Activated T-helper 1 cell treated with anti-CD3 and anti-CD28 coated beads, Interleukin-2, amount 50 U/mL, for 16 hours (primary cell): Measurements from ENCODE around the gene ARHGAP8.

Experiments used
- DNase-seq, 2 donors: peaks; one replicate each; pipeline ENCODE4 v3.0.0-alpha.2; 2020; ENCODE audit warnings: low read depth in 1 of 2, low spot score in 1 of 2

ARHGAP8 gene

GRCh38 chr22:44752285-44753188, at the start of gene ARHGAP8:
Gene ARHGAP8 (plus strand): TSS chr22:44752575. CDS start chr22:44786528, 33,953 bp downstream.
- DNase-seq: no peak

DNA sequence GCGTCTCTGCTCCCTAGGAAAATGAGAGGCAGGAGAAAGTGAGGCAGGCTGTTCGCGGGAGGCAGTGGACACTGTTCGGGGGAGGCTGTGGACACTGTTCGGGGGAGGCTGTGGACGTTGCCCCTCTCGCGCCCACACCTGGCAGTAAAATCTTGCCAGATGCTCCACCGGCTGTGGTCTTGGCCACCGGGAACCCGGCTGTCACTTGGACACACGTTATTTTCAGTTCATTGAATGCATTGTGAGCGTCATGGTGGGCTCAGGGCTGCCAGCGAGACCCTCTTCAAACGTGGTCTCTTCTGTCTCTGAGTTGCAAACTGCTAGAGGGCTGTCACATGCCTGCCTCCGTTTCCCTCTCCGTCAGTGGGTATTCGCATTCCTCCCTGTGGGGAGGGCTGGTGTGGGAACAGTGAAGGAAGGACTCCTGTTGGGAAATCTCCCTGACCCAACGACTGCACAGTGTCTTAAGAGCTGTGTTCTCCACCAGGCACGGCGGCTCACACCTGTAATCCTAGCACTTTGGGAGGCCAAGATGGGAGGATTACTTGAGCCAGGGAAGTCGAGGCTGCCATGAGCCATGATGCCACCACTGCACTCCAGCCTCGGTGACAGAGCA, 49.0 kb upstream of the ARHGAP8 start:
- DNase-seq: no peak

GRCh38 chr22:44704159-44705021, 48.0 kb upstream of the ARHGAP8 start:
- DNase-seq: no peak

DNA sequence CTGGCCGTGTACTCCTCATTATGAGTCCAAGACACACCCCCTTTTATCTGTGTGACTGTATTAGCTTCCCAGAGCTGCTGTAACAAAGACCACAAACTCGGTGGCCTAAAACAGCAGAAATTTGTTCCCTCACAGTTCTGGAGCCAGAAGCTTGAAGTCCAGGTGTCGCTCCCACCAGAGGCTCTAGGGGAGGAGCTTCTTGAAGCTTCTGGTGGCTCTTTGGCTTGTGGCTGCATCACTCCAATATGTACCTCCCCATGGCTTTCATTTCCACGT, 47.4 kb upstream of the ARHGAP8 start:
- no peak for DNase-seq

GRCh38 chr22:44706488-44706887, 45.9 kb upstream of the ARHGAP8 start:
- no peak for DNase-seq

DNA sequence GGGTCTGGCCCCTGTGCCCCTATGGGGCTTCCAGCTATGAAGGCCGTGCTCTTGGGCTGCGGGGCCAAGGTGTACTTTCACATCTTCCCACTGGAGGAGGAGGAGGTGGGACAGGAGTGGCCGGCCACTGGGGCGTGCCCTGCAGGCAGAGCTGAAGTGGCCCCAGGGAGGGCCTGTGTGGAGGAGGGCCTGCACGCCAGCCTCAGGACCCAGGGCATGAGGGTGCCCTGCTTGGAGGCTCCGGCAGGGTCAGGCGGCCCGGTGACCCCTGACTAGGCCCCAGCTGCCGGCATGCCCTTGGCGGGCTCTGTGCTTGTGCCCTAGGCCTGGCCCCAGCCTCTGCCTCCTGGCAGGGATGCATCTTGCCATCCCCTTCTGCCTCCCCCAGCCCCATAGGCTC, 45.2 kb upstream of the ARHGAP8 start:
- no peak for DNase-seq

DNA sequence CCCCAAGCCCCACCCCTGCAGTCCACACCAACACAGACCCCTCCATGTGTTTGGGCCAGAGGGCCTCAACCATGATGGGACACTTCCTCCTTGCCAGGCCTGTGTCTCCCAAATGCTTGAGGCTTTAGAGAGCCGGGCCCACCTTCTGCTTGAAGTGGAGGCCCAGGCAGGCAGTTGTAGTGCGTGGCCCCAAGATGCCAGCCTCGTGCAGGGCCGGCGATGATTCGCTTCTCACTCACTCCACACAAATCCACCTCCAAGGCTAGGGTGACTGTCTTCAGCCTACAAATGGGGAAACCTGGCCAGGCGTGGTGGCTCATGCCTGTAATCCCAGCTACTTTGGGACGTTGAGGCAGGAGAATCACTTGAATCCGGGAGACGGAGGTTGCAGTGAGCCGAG, 44.6 kb upstream of the ARHGAP8 start:
- no peak for DNase-seq

DNA sequence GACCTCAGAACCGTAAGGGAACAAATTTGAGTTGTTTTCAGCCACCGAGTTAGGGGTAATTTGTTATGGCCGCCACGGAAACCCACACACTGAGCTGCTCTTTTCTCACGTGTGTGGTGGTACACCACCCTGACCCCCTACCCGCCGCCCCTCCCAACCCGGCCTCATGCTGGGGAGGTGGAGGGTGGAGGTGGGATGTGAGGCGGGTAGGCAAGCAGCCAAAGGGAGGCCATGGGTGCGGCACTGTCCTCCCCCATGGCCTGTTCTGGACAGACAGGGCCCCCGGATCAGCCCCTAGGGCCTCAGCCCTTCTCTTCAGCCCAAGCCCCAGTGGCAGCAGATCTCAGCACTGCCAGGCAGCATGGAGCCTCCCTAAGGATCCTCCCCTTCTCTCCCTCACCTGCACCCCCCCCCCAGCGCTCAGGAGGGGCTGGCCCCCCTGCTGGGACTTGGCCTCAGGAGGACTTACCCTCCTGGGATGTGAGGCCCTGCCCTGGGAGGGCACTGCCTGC, 42.4 kb upstream of the ARHGAP8 start:
- no peak for DNase-seq

DNA sequence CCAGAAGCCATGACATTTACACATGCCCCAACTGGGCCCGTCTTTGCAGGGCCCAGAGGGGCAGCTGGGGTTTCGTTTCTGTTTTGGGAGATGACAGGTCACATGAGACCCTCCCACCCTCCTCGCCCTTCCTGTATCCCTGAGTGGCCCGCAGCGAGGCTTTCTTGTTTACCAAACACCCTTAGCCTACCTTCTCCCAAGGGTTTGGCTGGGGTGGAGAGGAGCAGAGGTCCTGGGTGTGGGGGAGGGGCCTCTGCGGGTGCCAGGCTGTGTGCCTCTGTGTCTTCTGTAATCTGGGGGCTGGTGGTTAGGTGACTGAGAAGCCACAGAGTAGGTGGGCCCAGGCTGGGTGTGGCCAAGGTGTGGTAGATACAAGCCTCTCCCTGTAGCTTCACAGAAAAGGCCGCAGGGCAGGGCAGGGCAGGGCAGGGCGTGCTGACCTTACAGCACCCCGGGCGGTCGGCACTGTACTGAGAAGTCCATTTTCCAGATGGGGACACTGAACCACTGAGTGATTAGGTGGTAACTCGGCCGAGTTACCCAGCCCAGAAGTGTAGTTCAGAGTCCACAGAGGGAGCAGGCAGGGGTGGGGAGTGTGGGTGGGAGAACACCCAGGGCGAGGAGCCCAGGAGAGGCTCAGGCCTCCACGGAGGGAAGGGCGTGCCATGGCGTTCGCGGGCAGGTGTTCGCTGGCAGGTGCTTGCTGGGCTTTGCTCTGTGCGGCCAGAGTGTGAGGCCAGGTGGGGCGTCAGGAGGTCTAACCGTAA, 41.7 kb upstream of the ARHGAP8 start:
- DNase-seq: no peak

DNA sequence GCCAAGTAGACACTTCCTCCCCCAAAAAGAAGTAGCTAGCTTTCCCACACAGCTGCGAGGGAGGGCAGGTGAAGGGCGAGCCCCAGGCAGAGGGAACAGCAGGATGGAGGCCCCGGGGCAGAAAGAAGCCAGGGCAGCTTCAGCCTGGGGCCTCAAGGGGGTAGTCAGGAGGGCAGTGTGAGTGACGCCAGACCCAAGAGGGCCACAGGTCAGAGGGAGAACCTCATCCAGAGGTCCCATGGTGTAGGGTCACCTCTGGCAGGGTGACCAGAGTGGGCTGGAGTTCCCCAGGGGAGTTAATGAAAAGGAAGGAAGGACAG, 41.2 kb upstream of the ARHGAP8 start:
- DNase-seq: no peak

DNA sequence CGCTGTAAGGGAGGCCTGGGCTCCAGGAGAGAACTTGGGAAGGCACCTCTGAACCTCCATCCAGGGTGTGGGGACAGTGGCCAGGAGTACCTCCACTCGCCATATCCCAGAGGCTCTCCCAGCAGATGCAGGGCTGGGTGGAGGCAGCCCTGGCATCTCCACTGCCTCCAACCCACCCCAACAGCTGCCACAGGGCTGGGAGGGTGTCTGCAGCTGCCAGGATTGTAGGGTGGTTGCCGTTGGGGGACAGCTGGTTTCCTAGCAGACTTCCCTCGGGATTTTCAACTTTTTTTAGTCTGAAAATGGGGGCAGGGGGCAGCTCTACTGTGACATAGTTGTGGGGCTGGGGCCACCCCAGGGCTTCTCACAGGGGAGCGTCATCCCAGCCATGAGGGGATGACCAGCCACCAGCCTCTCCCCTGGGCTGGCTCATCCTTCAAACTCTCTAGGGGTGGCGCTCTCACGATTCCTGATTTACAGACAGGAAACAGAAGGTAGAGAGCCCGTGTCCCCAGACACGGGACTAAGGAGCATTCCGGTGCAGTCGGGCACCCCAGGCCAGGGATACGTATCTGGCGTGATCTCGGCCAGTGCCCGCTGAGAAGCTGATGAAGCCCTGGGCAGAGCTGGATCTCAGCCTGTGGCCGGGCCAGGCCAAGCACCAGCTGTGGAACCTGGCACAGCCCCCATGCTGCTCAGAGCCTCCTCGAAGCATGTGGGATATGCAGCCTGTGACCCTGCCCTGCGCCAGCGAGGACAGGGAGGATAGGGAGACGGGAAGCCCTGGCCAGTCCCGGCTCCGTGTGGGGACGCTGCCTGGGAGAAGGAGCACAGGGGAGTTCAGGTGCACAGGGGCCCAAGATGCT, 40.5 kb upstream of the ARHGAP8 start:
- DNase-seq: no peak

GRCh38 chr22:44712962-44713361, 39.4 kb upstream of the ARHGAP8 start:
- DNase-seq: no peak

- DNase-seq: no peak
Measured at GRCh38 chr22:44714703-44715350, 37.5 kb upstream of the ARHGAP8 start.

DNA sequence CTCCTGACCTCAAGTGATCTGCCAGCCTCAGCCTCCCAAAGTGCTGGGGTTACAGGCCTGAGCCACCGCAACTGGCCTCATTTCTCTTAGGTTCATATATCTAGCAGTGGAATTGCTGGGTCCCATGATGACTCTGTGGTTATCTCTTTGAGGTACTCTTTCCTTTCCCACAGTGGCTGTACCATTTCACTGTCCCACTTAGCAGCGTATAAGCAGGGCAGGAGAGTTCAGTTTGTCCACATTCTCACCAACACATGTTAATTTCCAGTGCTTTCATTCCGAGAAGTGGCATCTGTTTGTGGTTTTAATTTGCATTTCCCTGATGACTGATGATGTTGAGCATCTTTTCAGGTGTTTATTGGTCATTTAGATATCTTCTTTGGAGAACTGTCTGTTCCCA, 34.0 kb upstream of the ARHGAP8 start:
- no peak for DNase-seq

DNA sequence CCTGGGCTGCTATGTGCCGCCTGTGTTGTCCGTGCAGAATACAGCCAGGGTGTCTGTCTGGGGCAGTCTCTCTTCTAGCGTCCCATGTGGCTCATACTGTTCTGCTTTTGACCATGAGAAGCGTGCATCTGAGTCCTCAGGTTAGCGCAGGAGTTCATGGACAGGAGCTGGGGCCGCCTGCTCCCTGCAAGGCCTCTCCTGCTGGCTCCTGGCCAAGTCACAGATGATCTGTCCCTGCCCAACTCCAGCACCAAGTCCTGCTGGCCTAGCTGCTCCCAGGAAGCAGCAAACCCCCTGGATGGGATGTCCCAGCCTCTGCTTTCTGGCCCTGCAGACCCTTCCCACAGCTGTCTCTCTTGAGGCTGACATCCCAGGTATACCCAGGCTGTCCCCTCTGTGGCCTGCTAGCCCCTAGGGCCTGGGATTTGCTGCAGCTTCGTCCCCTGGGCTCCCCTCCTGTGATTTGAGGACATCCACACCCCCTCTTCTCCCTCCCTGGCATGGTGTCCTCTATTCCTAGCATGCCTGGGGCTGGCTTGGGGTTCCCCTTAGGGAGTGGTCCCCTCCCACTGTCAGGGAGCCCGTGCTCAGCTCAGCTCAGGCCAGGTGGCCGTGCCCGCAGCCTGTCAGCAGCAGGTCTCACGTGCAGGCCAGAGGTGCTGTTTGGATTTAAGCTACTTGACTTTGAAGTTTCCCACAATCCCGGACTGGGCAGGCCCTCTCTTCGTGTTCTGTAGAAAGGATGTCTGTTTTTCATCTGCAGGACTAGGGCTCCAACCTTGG, 32.6 kb upstream of the ARHGAP8 start:
- DNase-seq: no peak

GRCh38 chr22:44721213-44721612, 31.2 kb upstream of the ARHGAP8 start:
- DNase-seq: no peak

DNA sequence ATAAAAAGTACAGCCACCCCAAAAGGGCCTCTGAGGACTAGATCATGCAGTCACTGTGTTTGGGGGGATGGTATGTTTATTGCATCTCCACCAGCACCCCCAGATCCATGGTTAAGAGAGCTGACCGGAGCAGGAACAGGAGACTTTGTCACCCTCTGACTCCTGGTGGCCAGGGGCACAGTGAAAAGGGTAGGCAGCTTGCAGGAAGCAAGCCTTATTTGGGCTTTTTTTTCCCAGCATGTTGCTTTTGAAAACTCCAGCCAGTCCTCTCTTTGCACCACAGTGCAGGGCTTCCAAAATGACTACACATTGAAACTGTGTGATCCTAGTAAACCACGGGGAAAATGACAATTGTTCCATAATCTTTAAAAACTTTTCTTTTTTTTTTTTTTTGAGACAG, 29.8 kb upstream of the ARHGAP8 start:
- no peak for DNase-seq

GRCh38 chr22:44723801-44724200, 28.6 kb upstream of the ARHGAP8 start:
- no peak for DNase-seq

GRCh38 chr22:44724416-44724815, 28.0 kb upstream of the ARHGAP8 start:
- DNase-seq: no peak
